ENCODE data around the gene TMEM243. TPM values are rescaled to one million over a fixed set of nuclear protein-coding genes. Genes with fewer than 3 reads are reported as not detected.

Gene TMEM243
- total and polyA plus RNA-seq, 2 of the 4 experiments (the other 2 are of a cell fraction), result 28.7 to 31.1 TPM

DNA sequence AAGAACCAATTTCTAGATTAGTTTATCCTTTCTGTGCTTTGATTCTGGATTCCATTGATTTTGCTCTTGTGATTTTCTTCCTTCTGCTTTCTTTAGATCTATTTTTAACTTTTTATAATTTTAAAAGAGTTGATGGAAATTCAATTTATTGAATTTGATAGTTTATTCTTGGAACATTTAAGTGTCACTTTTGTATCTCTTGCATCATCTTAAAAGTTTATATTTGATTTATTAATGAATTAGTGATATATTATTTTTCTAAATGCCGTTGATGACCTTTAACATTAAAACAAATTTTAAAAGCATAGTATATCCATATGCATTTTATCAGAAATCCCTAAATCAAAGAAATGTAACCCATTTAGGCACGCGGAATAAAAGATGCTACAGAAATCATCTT lies 40.4 kb downstream of the TMEM243 start:
- ATAC-seq (ENCODE audit: low read depth) (no peak), DNase-seq (no peak)
- no peak overlapping the region for H2BK20ac ChIP-seq (ENCODE audit: low read depth, low read length)
- TF ChIP-seq POLR2A (IDR thresholded peaks at IDR 0.05; ENCODE audit: low read depth, low read length) (no peak), RCOR1 (IDR thresholded peaks at IDR 0.05; ENCODE audit: insufficient replicate concordance, low read length) (no peak), CHD1 (IDR thresholded peaks at IDR 0.05; ENCODE audit: low read depth, low read length) (no peak), MAZ (IDR thresholded peaks at IDR 0.05; ENCODE audit: borderline replicate concordance, low read depth, low read length) (no peak), FOS (IDR thresholded peaks at IDR 0.05; ENCODE audit: low read depth, low read length) (no peak), MXI1 (IDR thresholded peaks at IDR 0.05; ENCODE audit: borderline replicate concordance, low read depth, low read length) (no peak), RAD21 (IDR thresholded peaks at IDR 0.05; ENCODE audit: low read length) (no peak), RFX5 (IDR thresholded peaks at IDR 0.05; ENCODE audit: low read depth, low read length) (no peak), CEBPB (IDR thresholded peaks at IDR 0.05; ENCODE audit: low read depth, low read length) (no peak), SMC3 (IDR thresholded peaks at IDR 0.05; ENCODE audit: low read depth, low read length) (no peak), BHLHE40 (IDR thresholded peaks at IDR 0.05; ENCODE audit: low read depth, low read length) (no peak), MAFK (IDR thresholded peaks at IDR 0.05; ENCODE audit: low read depth, low read length) (no peak), CTCF (conservative IDR thresholded peaks at IDR 0.05; ENCODE audit: low read depth, low read length) (no peak), NFE2L2 (IDR thresholded peaks at IDR 0.05; ENCODE audit: low read depth, low read length) (no peak)
- TF ChIP-seq, protein P1, sequence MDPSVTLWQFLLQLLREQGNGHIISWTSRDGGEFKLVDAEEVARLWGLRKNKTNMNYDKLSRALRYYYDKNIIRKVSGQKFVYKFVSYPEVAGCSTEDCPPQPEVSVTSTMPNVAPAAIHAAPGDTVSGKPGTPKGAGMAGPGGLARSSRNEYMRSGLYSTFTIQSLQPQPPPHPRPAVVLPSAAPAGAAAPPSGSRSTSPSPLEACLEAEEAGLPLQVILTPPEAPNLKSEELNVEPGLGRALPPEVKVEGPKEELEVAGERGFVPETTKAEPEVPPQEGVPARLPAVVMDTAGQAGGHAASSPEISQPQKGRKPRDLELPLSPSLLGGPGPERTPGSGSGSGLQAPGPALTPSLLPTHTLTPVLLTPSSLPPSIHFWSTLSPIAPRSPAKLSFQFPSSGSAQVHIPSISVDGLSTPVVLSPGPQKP (IDR thresholded peaks at IDR 0.05; ENCODE audit: borderline replicate concordance, low read depth, low read length), result no peak
- TF ChIP-seq, protein P2, sequence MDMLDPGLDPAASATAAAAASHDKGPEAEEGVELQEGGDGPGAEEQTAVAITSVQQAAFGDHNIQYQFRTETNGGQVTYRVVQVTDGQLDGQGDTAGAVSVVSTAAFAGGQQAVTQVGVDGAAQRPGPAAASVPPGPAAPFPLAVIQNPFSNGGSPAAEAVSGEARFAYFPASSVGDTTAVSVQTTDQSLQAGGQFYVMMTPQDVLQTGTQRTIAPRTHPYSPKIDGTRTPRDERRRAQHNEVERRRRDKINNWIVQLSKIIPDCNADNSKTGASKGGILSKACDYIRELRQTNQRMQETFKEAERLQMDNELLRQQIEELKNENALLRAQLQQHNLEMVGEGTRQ (IDR thresholded peaks at IDR 0.05; ENCODE audit: low read depth, low read length), result no peak
- no peak overlapping the region for H3K4ac ChIP-seq (ENCODE audit: low read depth, low read length)
- intact Hi-C loops (cut with micrococcal nuclease) (loop anchor here (1.0 to 2.0 kb wide), 2 partner anchors 8 to 14 kb away; no protein-coding TSS in a partner anchor), in situ Hi-C loops (cut with MboI; ENCODE audit: low sequenced_read_pairs) (no loop called here), dilution Hi-C loops (cut with HindIII; ENCODE audit: low sequenced_read_pairs, unreplicated experiment) (no loop called here)
- no peaks in the 10 kb centered on the region; the same call in 1 of the 2 replicates for H4K20me1 ChIP-seq (ENCODE audit: insufficient read depth, low read length)
- peaks cover 32% of the 10 kb centered on the region for H3K36me3 ChIP-seq (ENCODE audit: control insufficient read depth, insufficient read depth, low read length)
- no peaks in the 10 kb centered on the region for H3K27me3 ChIP-seq (ENCODE audit: control insufficient read depth, insufficient read depth, low read length)
- H3K4me2 ChIP-seq (ENCODE audit: low read depth, low read length), result no peak overlapping the region
- no peak overlapping the region for H3K23ac ChIP-seq (ENCODE audit: low read depth, low read length)
- ChIA-PET CTCF (no interaction called here), POLR2A (ENCODE audit: unreplicated experiment) (no interaction called here)
- no peak overlapping the region for H3K56ac ChIP-seq (ENCODE audit: extremely low read depth, insufficient read depth, low read length)
- no peak overlapping the region for H4K91ac ChIP-seq (ENCODE audit: insufficient read depth, low read depth, low read length)
- H4K8ac ChIP-seq (ENCODE audit: low read depth in 2 of 2, low read length in 2 of 2), result no peak overlapping the region
- no peak overlapping the region for H2AFZ ChIP-seq (replicated peaks; ENCODE audit: low read length, poor library complexity)
- H3K79me1 ChIP-seq (ENCODE audit: low read depth in 1 of 2, low read length in 2 of 2), result peaks cover 4 to 6% of the 10 kb centered on the region in 2 experiments
- no peak overlapping the region for H2BK5ac ChIP-seq (ENCODE audit: low read depth, low read length, poor library complexity, severe bottlenecking)
- no peak overlapping the region for H3K9ac ChIP-seq (ENCODE audit: low read depth, low read length)
- H3K14ac ChIP-seq (replicated peaks; ENCODE audit: low read depth, low read length), result no peak overlapping the region
- H3K9me1 ChIP-seq (ENCODE audit: insufficient read depth, low read length), result no peaks in the 10 kb centered on the region; the same call in 1 of the 2 replicates
- H3K9me3 ChIP-seq (ENCODE audit: control insufficient read depth, insufficient read depth, low read length), result no peaks in the 10 kb centered on the region
- no peak overlapping the region for H3K18ac ChIP-seq (ENCODE audit: low read depth, low read length)
- H3K4me3 ChIP-seq (ENCODE audit: insufficient read depth, low read depth, low read length), result no peak overlapping the region
- no TSS peak for BruUV-seq (replicated peaks)
- H2BK15ac ChIP-seq (ENCODE audit: low read depth, low read length), result no peak overlapping the region
- no peak overlapping the region for H2AK5ac ChIP-seq (ENCODE audit: low read depth, low read length)
- H3K27ac ChIP-seq (ENCODE audit: insufficient read depth, low read length), result no peak overlapping the region
- H2AK9ac ChIP-seq (replicated peaks; ENCODE audit: low read depth, low read length, poor library complexity), result no peak overlapping the region
- no peak overlapping the region for H2BK120ac ChIP-seq (ENCODE audit: low read depth, low read length)
- no peaks in the 10 kb centered on the region for H3K4me1 ChIP-seq (ENCODE audit: control insufficient read depth, insufficient read depth, low read length)
- H4K5ac ChIP-seq (ENCODE audit: low read depth, low read length), result no peak overlapping the region
- no CpG with 5 or more reads among the region's 3 CpGs for WGBS, 2 experiments (ENCODE audit: extremely low coverage in 2 of 2, insufficient read length in 1 of 2)

Data from IMR-90 (cell line).